Stimulated activated CD8-positive, alpha-beta memory T cell treated with anti-CD3 and anti-CD28 coated beads, Interleukin-15, amount 100 ng/mL, for 48 hours (primary cell): ENCODE measurements around the gene LBR.
"Not testable (repeated sequence)": the region's sequence is repeated elsewhere in the genome, so short reads cannot be mapped to it uniquely, and the experiment has no call there.

Source experiments
- DNase-seq, 2 donors: peaks; one replicate each; pipeline ENCODE4 v3.0.0-alpha.2; 2020; ENCODE audit warnings: low read depth in 2 of 2

LBR gene

DNA sequence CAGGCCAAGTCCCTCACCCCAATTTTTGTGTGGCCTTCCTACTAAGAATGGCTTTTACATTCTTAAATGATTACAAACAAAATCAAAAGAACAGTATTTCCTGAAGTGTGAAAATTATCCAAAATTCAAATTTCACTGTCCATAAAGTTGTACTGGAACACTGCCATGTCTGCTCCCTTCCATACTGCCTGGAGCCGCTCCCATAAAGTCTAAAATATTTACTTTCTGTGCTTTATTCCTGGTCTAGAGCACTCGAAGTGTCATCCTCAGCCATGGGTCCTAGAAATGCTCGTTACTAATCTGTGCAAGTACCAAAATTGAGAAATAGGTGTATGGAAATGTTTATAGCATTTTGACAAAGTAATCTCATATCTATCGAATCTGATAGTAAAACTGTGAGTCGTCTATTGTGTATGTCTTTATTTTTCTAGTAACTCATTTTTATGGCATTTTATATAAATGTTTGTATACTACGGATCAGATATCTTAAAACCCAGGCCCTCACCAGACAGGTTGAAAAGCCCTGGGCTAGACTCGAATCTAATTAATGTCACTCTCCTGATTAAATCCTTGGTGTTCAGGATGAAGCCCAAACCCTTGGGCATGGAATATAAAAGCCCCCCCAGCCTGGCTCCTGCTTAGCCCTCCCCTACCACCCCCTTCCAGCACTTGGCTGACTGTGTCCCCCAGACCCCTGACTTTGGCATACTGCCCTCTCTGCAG is 4.9 kb downstream of the LBR start:
- no peak for DNase-seq

DNA sequence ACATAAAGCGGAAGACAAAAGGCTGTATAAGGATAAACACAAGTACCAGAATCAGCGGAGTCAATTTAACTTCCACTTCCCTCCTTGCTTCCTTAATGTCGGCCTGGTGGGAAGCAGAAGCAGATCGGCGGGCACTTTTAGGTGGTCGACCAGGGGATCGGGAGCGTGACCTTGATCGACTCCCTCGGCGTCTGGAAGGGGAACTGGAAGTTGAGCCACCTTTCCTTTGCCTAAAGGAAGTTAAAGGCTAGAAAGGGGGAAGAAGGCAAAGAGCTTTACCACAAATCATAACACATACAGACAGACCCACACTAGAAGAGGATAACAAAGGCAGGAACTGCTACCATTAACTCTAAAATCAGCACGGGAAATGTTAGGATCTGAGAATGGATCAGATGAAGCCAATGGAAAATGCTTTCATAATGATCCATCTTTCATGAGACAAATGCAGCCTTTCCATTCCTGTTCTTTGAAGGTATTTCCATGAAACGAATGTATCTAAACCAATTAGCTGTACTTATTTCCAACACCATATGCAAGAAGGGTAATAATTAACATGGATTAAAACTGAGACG is 5.7 kb downstream of the LBR start:
- no peak for DNase-seq

DNA sequence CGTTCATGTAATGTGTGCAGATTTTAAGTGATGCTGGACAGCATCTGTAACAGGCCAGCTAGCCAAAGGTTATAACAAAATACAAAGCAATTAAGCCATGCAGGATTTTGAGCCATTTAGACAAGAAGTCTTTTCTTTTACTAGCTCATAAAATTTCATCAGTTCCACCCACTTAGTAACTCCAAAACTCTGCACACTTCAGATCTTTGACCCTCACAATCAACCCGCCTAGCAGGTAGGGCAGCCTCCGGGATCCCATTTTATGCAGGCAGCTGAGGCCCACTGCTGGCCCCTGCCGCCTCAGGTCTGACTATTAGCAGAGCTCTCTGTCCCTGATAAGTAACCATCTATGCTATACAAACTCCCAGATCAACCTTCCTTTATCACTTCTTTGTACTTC is 9.2 kb downstream of the LBR start:
- DNase-seq: no peak

DNA sequence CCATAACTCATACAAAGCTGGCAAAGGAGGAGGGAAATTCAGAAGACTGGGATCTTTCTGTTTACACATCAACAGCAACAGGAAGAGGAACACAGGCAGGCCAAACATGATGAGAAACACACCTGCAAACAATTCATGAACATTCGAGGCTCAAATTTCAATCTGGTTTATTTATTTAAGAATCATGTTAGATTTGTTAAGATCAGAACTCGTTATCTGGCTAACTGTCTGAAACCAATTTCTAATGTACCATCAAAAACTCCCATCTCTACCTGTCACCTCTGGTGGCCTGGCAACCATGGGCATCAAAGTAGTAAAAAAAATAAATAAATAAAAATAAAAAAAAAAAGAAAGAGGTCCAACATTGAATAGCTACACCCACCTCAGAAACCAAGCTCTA is 9.8 kb downstream of the LBR start:
- no peak for DNase-seq

DNA sequence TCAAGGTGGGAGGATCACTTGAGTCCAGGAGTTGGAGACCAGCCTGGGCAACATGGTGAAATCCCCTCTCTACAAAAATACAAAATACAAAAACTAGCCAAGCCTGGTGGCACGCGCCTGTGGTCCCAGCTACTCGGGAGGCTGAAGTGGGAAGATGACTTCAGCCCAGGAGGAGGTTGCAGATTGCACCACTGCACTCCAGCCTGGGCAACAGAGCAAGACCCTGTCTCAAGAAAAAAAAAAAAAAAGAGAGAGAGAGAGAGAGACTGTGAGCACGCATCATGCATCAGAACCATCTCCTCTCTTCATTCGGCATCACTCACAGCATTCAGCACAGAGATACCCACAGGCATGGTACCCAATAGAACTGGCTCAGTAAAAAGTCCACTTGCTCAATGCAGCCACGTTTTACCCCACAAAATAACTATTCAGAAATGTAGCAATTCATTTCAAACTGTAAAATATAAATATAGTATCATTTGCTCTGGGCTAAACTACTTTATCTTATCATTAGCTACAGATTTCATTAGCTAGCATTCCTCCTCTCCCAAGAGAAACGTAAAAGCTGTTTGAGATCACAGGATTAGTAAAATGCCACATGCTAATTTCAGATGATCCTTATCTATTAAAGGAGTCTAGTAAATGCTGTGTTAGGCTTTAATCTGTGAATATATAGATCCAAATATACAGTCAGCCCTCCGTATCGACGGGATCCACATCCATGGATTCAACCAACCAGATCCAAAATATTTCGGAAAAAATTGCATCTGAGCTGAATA is 11.7 kb downstream of the LBR start:
- DNase-seq: no peak

DNA sequence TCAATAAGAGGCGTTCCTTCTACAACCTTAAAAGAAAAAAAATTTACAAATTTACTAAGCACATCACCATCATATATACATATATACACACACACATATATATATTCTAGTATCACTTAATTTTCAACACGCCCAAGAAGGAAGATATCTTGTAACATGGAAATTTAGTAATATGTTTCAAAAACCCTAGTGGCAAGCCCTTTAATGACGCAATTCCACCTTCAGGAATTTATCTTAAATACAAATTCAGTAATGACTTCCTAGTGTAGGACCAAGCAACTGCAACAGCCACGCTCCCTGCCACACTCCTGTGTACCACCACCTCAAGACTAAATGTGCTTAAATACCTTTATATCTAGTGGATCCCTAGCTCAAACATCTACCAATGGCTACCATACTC is 12.5 kb downstream of the LBR start:
- no peak for DNase-seq

DNA sequence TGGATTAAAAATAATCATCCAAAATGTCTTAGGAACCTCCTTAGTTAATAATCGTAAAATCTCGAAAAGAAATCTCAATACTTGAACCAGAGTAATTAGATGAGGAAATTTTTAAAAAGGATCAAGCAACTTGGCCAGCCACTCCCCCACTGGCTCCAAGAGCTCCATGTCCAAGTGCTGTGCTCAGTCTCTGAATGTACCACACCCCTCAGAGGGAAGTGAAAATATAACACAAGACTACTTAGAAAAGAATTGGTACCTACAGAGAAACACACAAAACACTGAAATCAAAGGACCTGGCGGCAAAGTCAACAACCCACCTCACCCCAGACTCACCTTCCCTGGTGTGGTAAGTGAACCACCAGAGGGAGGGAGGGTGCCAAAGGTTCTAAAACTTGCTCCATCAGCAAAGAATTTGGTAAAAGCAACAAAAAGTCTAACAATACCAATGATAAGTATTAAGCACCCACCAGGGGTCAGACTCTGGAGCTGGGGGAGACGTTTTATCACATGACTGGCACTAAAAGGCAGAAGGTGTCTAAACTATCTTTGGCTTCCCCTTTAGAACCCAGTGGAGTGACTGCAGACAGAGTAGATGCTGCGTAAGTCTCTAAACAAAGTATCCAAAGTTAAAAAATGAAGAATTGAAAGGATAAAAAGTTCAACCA is 14.0 kb downstream of the LBR start:
- DNase-seq: no peak

DNA sequence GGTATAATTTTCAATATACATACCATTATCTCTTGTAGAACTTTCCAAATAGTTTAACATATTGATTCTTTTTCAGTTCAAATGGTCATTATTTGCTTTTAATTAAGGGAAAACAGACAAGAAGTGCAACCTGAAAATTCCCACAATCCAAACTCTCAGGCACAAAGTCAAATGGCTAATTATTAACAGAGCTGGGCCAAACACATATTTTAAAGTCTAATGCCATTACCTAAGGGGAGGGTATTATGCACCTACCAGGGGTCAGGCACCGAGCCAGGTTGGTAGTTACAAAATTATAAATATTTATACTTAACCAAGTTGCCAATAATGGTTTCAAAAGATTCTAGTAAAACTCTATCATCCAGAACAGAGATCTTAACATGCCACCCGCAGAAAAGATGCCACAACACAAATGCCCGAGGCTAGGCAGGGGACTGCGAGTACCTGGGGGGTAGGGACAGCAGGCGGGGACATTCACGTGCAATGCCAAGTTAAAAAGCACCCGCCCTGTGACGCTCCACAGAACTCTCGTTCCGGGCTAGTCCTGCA is 15.0 kb downstream of the LBR start:
- no peak for DNase-seq

DNA sequence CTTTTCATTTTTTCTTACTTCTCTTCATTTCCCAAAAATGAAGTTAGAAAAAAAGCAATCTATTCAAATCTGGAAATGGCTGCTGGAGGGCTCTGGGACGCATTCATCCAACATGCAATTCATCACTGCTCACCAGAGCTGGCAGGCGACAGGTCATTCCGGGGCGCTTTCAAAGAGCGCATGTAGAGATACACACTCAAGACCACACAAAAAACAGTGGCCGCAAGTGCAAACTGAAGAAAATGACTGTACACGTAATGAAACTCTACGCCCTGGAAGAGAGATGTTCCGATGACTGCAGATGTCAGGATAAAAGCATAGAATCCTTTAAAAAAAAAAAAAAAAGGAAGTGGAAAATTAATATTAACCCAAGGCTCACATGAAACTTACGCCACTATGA is 15.5 kb downstream of the LBR start:
- DNase-seq: no peak

DNA sequence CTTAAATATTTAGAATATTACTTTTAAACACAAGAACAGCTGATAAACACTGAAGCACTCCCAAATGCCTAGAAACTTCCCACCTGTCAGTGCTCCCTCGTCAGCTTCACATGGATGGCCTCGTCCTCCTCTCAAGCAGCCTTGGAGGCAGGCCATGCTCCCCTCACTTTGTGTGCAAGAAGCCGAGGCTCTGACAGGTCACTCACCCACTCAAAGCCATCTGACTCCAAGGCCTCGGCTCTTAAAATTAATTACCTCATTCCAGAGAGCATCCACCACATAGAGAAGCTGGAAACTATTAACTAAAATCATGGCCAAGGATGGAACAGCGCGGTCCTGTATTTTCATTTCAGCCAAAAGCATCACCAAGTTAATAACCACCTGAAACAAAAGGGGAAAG is 17.8 kb downstream of the LBR start:
- DNase-seq: no peak

DNA sequence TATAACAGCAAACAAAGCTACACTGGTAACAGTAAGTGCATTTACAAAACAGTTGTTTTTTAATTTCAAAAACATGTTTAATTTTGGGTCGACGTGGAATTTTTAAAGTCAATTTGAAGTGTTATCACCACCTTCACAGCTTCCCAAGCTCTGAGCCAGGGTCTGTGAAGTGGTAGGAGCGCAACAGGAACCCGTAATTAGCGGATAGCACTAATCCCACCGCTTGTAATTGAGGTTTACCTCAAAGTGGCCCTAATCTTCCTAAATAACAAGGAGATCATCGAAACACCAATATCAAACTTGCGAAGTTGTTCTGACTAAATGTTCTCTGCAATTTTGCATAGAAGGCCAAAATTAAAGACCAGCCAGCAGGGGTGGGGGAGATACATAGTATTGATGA is 18.8 kb downstream of the LBR start:
- DNase-seq: no peak

DNA sequence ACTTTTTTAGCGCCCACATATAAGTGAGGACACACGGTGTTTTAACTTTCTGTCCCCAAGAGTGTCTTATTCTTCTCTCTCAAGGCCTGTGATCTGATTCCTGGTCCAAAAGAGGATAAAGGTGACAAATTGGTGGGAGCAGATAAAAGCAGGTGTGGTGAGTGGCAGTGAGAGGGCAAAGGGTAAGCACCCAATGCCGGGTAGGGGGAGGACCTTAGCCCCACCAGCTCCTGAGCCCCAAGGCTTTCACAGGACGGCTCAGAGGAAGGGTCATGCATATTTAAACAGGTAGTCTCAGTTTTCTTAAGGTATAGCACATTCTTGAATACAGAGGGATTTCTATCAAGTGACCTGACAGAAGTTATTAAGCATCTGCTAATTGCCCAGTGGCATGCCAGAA is 19.6 kb downstream of the LBR start:
- DNase-seq: no peak

DNA sequence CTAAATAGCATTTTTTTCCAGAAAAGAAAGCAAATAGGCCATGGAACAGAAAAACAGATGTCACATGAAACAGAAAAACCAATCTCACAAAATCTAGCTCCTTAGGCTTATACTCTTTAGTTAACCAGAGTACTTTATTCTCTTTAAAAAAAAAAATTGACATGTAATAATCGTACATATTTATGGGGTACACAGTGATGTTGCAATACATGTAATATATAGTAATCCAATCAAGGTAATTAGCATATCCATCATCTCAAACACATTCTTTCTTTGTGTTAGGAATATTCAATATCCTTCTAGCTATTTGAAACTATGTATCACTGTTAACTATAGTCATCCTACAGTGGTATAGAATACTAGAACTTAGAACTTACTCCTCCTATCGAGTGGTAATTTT is 20.1 kb downstream of the LBR start:
- DNase-seq: no peak

DNA sequence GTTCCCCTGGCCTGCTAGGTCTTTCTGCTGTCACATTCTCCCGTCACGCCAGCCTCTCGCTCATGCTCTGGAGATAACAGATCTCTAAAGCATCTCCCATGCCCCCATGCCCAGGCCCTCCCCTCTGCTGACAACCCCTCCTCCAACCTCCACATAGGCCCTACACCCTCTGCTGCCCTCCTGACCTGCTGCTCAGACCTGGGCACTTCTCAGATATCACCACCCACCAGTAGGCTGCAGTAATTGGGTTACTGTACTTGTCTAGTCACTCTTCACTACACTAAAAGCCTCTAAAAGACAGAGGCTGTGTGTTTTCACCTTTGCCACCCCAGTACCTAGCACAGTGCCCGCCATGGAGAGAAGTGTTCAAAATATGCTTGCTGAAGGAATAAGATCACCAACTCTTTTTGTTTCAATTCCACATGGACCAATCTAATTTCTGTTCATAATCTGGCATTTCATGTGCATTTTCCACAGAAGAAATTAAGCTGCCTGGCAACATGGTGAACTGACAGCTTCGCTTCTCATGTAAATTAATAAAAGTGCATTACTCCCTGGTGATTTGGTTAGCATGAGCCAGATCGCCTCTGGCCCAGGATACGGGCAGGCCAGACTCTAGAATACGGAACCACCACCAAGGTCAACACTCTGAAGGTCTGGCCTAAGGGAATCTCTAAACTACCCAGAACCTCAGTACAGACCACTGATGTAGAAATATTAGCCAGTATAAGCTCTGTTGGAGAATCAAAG is 20.7 kb downstream of the LBR start:
- no peak for DNase-seq

DNA sequence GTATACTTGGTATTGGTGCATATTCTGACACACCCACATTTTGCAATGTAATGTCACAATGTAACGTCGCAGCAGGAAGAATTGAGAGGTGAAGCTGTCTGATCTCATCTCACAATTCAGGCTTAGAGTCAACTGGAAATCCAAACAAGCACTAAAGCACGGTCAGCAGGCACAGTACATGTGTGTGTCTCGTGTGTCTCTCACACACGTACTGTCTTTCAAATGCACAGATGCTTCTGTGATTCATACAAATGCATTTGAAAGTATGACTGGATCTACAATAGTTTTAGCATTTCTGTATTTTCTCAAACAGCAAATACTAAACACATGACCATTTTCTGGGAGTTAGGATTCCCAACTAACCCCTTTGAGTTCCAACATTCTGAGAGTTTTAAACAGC is 26.9 kb downstream of the LBR start:
- no peak for DNase-seq

DNA sequence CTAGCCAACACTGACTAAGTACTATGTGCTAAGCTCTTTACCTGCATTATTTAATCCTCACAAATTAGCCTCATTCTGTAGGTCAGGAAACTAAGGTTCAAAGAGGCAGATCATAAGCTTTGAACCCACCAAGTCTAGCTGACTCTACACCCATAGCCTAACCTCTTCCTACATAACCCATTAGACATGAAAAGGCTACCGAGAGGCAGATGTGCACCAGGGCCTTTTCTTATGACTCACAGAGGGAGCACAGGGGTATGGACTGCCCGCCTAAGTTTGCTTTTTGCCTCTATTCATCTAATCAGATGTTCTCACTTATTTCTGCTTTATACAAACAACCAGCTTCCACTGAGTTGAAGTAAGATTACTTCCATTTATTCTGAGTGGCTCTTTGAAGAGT is 31.5 kb downstream of the LBR start:
- no peak for DNase-seq

DNA sequence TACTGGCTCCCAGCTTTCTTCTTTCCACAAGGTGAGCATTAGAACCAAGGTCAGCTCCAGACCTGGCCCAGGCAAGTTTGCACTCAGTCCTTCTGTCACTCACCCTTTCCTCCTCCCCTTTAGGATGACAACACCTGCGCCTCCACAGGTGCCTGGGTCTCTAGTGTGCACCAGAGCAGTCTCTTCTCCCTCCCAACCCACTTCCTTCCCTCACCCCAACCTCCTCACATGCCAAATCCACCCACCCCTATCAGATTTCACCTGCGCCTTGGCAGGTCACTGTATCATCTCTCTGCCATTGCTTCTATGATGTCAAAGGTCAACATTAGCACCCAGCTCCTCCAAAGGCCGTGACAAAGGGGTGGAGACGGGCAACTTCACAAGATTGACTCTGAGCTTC is 38.0 kb downstream of the LBR start:
- no peak for DNase-seq

DNA sequence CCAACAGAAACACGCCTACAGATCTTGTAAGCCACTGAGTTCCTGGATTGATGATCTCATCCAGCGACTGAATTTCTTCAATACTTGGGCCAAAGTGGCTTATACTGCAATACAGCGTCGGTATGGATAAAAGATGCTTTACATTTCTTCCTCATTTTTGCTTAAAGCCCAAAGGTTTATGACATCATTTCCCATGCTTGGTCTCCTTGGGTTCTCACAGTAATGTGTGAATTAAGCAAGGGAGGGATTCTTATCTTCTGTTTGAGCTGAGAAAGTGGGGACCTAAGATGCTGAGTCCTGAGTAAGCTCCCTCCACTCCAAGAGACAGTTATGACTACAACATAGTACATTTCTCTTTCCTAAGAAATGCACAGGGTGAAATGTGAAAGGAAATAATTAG is 39.5 kb downstream of the LBR start:
- no peak for DNase-seq

DNA sequence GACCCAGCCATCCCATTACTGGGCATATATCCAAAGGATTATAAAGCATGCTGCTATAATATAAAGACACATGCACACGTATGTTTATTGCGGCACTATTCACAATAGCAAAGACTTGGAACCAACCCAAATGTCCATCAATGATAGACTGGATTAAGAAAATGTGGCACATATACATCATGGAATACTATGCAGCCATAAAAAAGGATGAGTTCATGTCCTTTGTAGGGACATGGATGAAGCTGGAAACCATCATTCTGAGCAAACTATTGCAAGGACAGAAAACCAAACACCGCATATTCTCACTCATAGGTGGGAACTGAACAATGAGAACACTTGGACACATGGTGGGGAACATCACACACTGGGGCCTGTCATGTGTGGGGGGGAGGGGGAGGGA is 41.0 kb downstream of the LBR start:
- not testable (repeated sequence) for DNase-seq

DNA sequence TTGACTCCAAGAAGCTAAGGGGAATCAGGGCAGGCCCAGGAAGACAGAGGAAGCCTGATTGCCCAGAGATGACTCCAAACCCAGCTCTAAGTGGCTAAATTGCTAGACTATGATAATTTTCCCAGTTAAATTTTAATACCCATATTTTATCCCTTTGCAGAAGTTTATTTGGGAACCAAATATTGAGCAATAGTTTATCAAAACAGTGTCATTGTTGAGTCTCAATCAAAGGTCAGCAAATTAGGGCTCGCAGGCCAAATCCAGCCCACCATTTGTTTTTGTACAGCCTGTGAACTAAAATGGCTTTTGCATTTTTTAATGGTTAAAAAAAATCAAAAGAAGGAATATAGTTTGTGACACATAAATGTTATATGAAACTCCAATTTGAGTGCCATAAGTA is 47.1 kb downstream of the LBR start:
- no peak for DNase-seq

DNA sequence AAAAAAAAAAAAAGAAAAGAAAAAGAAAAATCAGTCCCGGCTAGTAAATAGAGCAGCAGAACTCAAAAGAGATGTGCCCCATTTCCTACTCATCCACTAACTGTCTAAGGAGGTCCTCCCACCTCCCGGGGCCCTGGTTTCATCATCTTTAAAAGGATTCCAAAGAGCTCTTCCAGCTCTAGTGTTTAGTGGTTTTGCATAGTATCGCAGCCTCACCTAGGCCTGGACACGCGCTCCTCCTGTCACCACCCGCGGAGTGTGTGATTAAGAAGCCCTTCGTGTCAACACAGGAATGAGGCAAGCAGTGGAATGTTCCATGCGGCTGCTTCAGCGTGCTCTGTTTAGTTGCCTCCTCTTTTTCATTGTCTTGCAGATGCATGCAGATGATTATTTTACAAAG is 49.0 kb downstream of the LBR start:
- no peak for DNase-seq

DNA sequence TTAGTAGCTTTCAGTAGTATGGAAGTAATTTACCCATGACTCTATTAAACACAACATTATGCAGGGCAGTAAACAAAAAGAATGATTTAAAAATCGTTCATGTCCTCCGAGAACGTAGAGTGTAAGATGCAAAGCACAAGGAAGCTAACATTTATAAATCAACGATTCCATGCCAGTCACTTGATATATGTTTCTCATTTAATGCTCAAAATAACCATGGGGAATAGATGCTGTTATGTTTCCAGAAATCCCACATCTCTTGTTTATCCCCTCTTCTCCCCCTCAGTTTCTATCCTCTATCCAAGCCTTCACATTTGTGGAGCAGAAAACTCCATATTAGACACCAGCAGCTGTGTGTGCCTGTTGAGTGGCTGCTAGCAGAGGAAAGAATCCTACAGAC is 52.8 kb downstream of the LBR start:
- no peak for DNase-seq
